Vagina (tissue), 2 donors: ENCODE measurements around the gene ANXA8.
"Not testable (repeated sequence)": the region's sequence is repeated elsewhere in the genome, so short reads cannot be mapped to it uniquely, and the experiment has no call there.

Experiments
- POLR2AphosphoS5 ChIP-seq, 2 donors: sonication (generic); formaldehyde crosslinking; IDR thresholded peaks; one replicate each; pipeline ENCODE4 v1.9.0; 2017; ENCODE audit warnings: antibody characterized with exemption in 2 of 2, mild to moderate bottlenecking in 2 of 2, low read depth in 1 of 2; ENCODE audit not compliant: insufficient read depth in 1 of 2
- TF ChIP-seq, protein P1 (sequence below), 3 experiments: fragments of 450-650 bp in 2 of 3; fragments of 200-600 bp in 1 of 3; sonication (generic) in 1 of 3; IDR thresholded peaks; one replicate each; pipeline ENCODE4 v1.5.1; 2017 to 2019; ENCODE audit warnings: antibody characterized with exemption in 3 of 3, mild to moderate bottlenecking in 2 of 3, moderate library complexity in 2 of 3

DNA sequence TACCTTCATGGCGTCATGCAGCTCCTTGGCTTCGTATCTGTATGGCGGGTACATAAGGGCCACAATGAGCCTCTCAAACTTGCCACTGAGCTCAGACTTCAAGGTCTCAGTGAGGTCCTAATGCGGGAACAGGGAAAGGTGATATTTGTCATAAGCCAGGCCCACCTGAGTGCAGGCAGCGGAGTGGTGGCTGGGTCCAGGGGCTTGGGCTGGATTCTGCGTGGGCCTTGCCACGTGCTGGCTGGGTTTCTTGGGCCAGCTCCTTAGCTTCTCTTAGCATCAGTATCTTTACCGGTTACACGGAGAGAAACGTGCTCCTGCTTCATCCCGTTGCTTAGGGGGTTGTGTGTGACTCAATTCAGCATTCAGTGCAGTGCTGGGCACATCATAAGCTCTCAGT is 6.8 kb downstream of the ANXA8 start:
- TF ChIP-seq, protein P1, sequence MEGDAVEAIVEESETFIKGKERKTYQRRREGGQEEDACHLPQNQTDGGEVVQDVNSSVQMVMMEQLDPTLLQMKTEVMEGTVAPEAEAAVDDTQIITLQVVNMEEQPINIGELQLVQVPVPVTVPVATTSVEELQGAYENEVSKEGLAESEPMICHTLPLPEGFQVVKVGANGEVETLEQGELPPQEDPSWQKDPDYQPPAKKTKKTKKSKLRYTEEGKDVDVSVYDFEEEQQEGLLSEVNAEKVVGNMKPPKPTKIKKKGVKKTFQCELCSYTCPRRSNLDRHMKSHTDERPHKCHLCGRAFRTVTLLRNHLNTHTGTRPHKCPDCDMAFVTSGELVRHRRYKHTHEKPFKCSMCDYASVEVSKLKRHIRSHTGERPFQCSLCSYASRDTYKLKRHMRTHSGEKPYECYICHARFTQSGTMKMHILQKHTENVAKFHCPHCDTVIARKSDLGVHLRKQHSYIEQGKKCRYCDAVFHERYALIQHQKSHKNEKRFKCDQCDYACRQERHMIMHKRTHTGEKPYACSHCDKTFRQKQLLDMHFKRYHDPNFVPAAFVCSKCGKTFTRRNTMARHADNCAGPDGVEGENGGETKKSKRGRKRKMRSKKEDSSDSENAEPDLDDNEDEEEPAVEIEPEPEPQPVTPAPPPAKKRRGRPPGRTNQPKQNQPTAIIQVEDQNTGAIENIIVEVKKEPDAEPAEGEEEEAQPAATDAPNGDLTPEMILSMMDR (IDR thresholded peaks at IDR 0.05), result not testable (repeated sequence)
- TF ChIP-seq POLR2AphosphoS5 (IDR thresholded peaks at IDR 0.05; ENCODE audit: insufficient read depth in 1 of 2, low read depth in 1 of 2), result not testable (repeated sequence)
